ENCODE data around the gene NGFR.

GRCh38 chr17:49549691-49550678 is 54.9 kb downstream of the NGFR start:
- TF ChIP-seq ZNF583 (CRISPR knock-in tag; IDR thresholded peaks at IDR 0.05) (no peak), ZNF551 (CRISPR knock-in tag; IDR thresholded peaks at IDR 0.05) (no peak), MXI1 (IDR thresholded peaks at IDR 0.05; ENCODE audit: low read depth, low read length) (no peak)
